A673 (cell line): ENCODE data around the gene RAD50. TPM values are rescaled to one million over a fixed set of nuclear protein-coding genes. Genes with fewer than 3 reads are reported as not detected.

Source experiments
- BruUV-seq: library from RNA; stranded (reverse); fragments of 400-500 nt; replicated peaks from 2 replicates; lab custom pipeline; 2021; lab: Mats Ljungman, UMichigan
- CTCF ChIA-PET: fragments of 300-600 bp; sonication (Branson Sonifier 250); formaldehyde crosslinking; loops from one replicate; lab custom pipeline; 2022; ENCODE audit warnings: antibody characterized with exemption; lab: Charles Lee
- POLR2A ChIA-PET: fragments of 300-600 bp; sonication (Branson Sonifier 250); formaldehyde crosslinking; loops from one replicate; lab custom pipeline; 2022; ENCODE audit warnings: antibody characterized with exemption; ENCODE audit not compliant: low non-redundant PET; lab: Charles Lee
- DNase-seq: peaks from one replicate; pipeline ENCODE4 v3.0.0-alpha.2; 2015; ENCODE audit warnings: low spot score
- H3K27ac ChIP-seq: fragments of 200-600 bp; sonication (generic); 2 replicates; pipeline ENCODE4 v1.5.1; 2016; ENCODE audit warnings: mixed run types, low read depth, mild to moderate bottlenecking, mixed read lengths, antibody characterized with exemption, low read length; ENCODE audit not compliant: poor library complexity, severe bottlenecking
- H3K27me3 ChIP-seq: fragments of 200-600 bp; sonication (generic); replicated peaks from 2 replicates; pipeline ENCODE4 v1.6.1; 2017; ENCODE audit warnings: mixed run types, low read depth, mild to moderate bottlenecking, mixed read lengths, antibody characterized with exemption, low read length; ENCODE audit not compliant: insufficient read depth, poor library complexity
- H3K36me3 ChIP-seq: fragments of 200-600 bp; sonication (generic); 2 replicates; pipeline ENCODE4 v1.6.1; 2016; ENCODE audit warnings: mixed run types, mild to moderate bottlenecking, mixed read lengths, antibody characterized with exemption, low read length; ENCODE audit not compliant: insufficient read depth, poor library complexity, severe bottlenecking
- H3K4me1 ChIP-seq: fragments of 200-600 bp; sonication (generic); 2 replicates; pipeline ENCODE4 v1.6.1; 2017; ENCODE audit warnings: mixed run types, mild to moderate bottlenecking, mixed read lengths, antibody characterized with exemption, low read length; ENCODE audit not compliant: insufficient read depth, poor library complexity, severe bottlenecking
- H3K4me3 ChIP-seq: fragments of 200-600 bp; sonication (generic); 2 replicates; pipeline ENCODE4 v1.5.1; 2016; ENCODE audit warnings: low read depth, mixed run types, mild to moderate bottlenecking, mixed read lengths, low read length; ENCODE audit not compliant: poor library complexity, severe bottlenecking
- H3K9me3 ChIP-seq: fragments of 200-600 bp; sonication (generic); 2 replicates; pipeline ENCODE4 v1.6.1; 2016; ENCODE audit warnings: mixed run types, low read depth, mild to moderate bottlenecking, mixed read lengths, antibody characterized with exemption, low read length; ENCODE audit not compliant: poor library complexity, severe bottlenecking
- CTCF ChIP-seq: fragments of 300-800, 200-600 bp; sonication (generic); conservative IDR thresholded peaks from 2 replicates; pipeline ENCODE4 v1.5.1; 2017; ENCODE audit warnings: low read depth, mild to moderate bottlenecking, antibody characterized with exemption, low read length, moderate library complexity, mixed read lengths
- EZH2 ChIP-seq: fragments of 200-600 bp; sonication (generic); IDR thresholded peaks from 2 replicates; pipeline ENCODE4 v1.6.1; 2017; ENCODE audit warnings: borderline replicate concordance, low read depth, mild to moderate bottlenecking, mixed read lengths, antibody characterized with exemption, low read length; ENCODE audit not compliant: poor library complexity, severe bottlenecking
- intact Hi-C: fragments of 100-400 bp; cut with micrococcal nuclease; formaldehyde crosslinking; loops from one replicate; pipeline ENCODE4 v1.10.0; 2022; ENCODE audit not compliant: unreplicated experiment
- total RNA-seq: library from RNA; stranded (reverse); gene quantifications from 2 replicates; pipeline ENCODE4 v1.2.3, GENCODE V29; 2021

RAD50 gene
- total RNA-seq, 1 experiment from 2014 or later = 43.6 TPM

GRCh38 chr5:132669966-132670882 lies 113.4 kb downstream of the RAD50 start:
- no peak for DNase-seq
- Histone ChIP-seq H3K4me3 (no peak overlapping the region), H3K4me1 (no peaks in the 10 kb centered on the region), H3K27ac (no peak overlapping the region), H3K9me3 (no peaks in the 10 kb centered on the region), H3K36me3 (no peaks in the 10 kb centered on the region), H3K27me3 (no peaks in the 10 kb centered on the region)
- CTCF ChIA-PET = no interaction called here
- no TSS peak for BruUV-seq
- intact Hi-C loops = no loop called here
- POLR2A ChIA-PET = interaction anchor here (1.1 kb wide), 1 partner anchor 35 kb away, joined by 3 read pairs; no protein-coding TSS in a partner anchor
- no peak for TF ChIP-seq EZH2
- no peak for TF ChIP-seq CTCF

DNA sequence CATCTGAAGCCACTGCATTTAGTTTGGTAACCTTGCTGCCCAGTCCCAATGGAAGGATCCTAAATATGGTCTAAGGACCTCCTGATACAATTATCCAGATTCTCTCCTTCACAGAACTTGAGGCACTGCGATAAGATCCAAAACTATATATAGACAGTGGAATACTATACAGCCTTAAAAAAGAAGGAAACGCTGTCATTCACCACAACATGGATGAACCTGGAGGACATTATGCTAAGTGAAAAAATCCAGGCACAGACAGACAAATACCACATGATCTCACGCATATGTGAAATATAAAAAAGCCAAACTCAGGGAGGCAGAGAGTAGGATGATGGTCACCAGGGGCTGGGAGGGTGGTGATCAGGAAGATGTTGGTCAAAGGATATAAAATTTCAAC lies 114.2 kb downstream of the RAD50 start:
- TF ChIP-seq EZH2 (no peak), CTCF (no peak)
- Histone ChIP-seq H3K9me3 (no peaks in the 10 kb centered on the region), H3K4me3 (no peak overlapping the region), H3K36me3 (no peaks in the 10 kb centered on the region), H3K27ac (no peak overlapping the region), H3K27me3 (no peaks in the 10 kb centered on the region), H3K4me1 (no peaks in the 10 kb centered on the region)
- DNase-seq = no peak
- ChIA-PET POLR2A (no interaction called here), CTCF (no interaction called here)
- no TSS peak for BruUV-seq
- intact Hi-C loops = no loop called here

DNA sequence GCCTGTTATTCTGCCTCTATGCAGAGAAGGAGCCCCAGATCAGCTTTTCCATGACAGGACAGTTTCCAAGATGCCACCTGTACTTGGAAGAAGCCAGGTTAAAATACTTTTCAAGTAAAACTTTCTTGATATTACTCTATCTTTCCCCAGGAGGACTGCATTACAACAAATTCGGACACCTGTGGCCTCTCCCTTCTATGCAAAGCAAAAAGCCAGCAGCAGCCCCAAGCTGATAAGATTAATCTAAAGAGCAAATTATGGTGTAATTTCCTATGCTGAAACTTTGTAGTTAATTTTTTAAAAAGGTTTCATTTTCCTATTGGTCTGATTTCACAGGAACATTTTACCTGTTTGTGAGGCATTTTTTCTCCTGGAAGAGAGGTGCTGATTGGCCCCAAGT lies 116.7 kb downstream of the RAD50 start:
- CTCF ChIA-PET = no interaction called here
- no peak for TF ChIP-seq EZH2
- TF ChIP-seq CTCF = no peak
- H3K4me3 ChIP-seq = no peak overlapping the region
- H3K27me3 ChIP-seq = no peaks in the 10 kb centered on the region
- no peaks in the 10 kb centered on the region for H3K9me3 ChIP-seq
- H3K4me1 ChIP-seq = no peaks in the 10 kb centered on the region
- intact Hi-C loops = no loop called here
- H3K27ac ChIP-seq = no peak overlapping the region
- POLR2A ChIA-PET = no interaction called here
- BruUV-seq = no TSS peak
- DNase-seq = no peak
- no peaks in the 10 kb centered on the region for H3K36me3 ChIP-seq
